ENCODE data around the gene SLC9A3.

SLC9A3 gene

GRCh38 chr5:453725-454481 lies 70.3 kb downstream of the SLC9A3 start:
- Mint-ChIP-seq H3K36me3 (ENCODE audit: low read depth) (peaks cover 77% of the 10 kb centered on the region), H3K27me3 (ENCODE audit: low read depth, poor library complexity) (no peaks in the 10 kb centered on the region), H3K4me3 (no peak overlapping the region), H3K27ac (no peak overlapping the region), H3K9me3 (peaks cover 33% of the 10 kb centered on the region), H3K4me1 (no peaks in the 10 kb centered on the region)
- no peak for TF ChIP-seq CTCF (IDR thresholded peaks at IDR 0.05)
- DNase-seq = no peak

GRCh38 chr5:452978-453710 lies 71.1 kb downstream of the SLC9A3 start:
- peaks cover 33% of the 10 kb centered on the region for H3K9me3 Mint-ChIP-seq
- H3K4me3 Mint-ChIP-seq = no peak overlapping the region
- DNase-seq = no peak
- TF ChIP-seq CTCF (IDR thresholded peaks at IDR 0.05) = no peak
- no peaks in the 10 kb centered on the region for H3K27me3 Mint-ChIP-seq (ENCODE audit: low read depth, poor library complexity)
- H3K4me1 Mint-ChIP-seq = no peaks in the 10 kb centered on the region
- H3K27ac Mint-ChIP-seq = no peak overlapping the region
- peaks cover 77% of the 10 kb centered on the region for H3K36me3 Mint-ChIP-seq (ENCODE audit: low read depth)

GRCh38 chr5:451587-452458 lies 72.4 kb downstream of the SLC9A3 start:
- Mint-ChIP-seq H3K4me3 (no peak overlapping the region), H3K36me3 (ENCODE audit: low read depth) (peaks cover 85% of the 10 kb centered on the region), H3K4me1 (no peaks in the 10 kb centered on the region), H3K27me3 (ENCODE audit: low read depth, poor library complexity) (no peaks in the 10 kb centered on the region), H3K27ac (no peak overlapping the region), H3K9me3 (peaks cover 33% of the 10 kb centered on the region)
- no peak for DNase-seq
- TF ChIP-seq CTCF (IDR thresholded peaks at IDR 0.05) = no peak

- Mint-ChIP-seq H3K4me1 (peaks cover 15% of the 10 kb centered on the region), H3K9me3 (peaks cover 33% of the 10 kb centered on the region), H3K4me3 (no peak overlapping the region), H3K36me3 (ENCODE audit: low read depth) (peaks cover 78% of the 10 kb centered on the region), H3K27me3 (ENCODE audit: low read depth, poor library complexity) (no peaks in the 10 kb centered on the region), H3K27ac (no peak overlapping the region)
- no peak for DNase-seq
- TF ChIP-seq CTCF (IDR thresholded peaks at IDR 0.05) = no peak
Measured at GRCh38 chr5:449151-449550, 75.1 kb downstream of the SLC9A3 start.

- Mint-ChIP-seq H3K4me3 (no peak overlapping the region), H3K9me3 (peaks cover 31% of the 10 kb centered on the region), H3K27me3 (ENCODE audit: low read depth, poor library complexity) (no peaks in the 10 kb centered on the region), H3K36me3 (ENCODE audit: low read depth) (peaks cover 73% of the 10 kb centered on the region), H3K27ac (no peak overlapping the region), H3K4me1 (peaks cover 17% of the 10 kb centered on the region)
- DNase-seq = no peak
- TF ChIP-seq CTCF (IDR thresholded peaks at IDR 0.05) = no peak
Measured at GRCh38 chr5:448766-449090, 75.5 kb downstream of the SLC9A3 start.

Data from nephron progenitor cell (in vitro differentiated cells).